Neural progenitor cell (in vitro differentiated cells): ENCODE measurements around the gene RAB11FIP3.

Experiments
- CTCF ChIP-seq: fragments of 200-600 bp; sonication (generic); IDR thresholded peaks from 2 replicates; pipeline ENCODE4 v1.5.1; 2017; ENCODE audit warnings: antibody characterized with exemption, mild to moderate bottlenecking
- EZH2 ChIP-seq: fragments of 200-600 bp; sonication (generic); IDR thresholded peaks from 2 replicates; pipeline ENCODE4 v1.6.1; 2017; ENCODE audit warnings: antibody characterized with exemption, mild to moderate bottlenecking, moderate library complexity

GRCh38 chr16:559021-559380 lies 133.6 kb downstream of the RAB11FIP3 start:
- TF ChIP-seq CTCF (no peak), EZH2 (no peak)
